Immature natural killer cell (primary cell): ENCODE results near the gene ZNF180. TPM values are rescaled to one million over a fixed set of nuclear protein-coding genes. Genes with fewer than 3 reads are reported as not detected.
"Not testable (repeated sequence)": the region's sequence is repeated elsewhere in the genome, so short reads cannot be mapped to it uniquely, and the experiment has no call there.

Experiments
- DNase-seq, 3 donors: peaks; one replicate each; pipeline ENCODE4 v3.0.0; 2022; ENCODE audit warnings: mixed read lengths in 1 of 3
- H3K27ac Mint-ChIP-seq, 6 donors: one replicate each; pipeline ENCODE4 v1.8.0; 2020; ENCODE audit warnings: mixed read lengths in 6 of 6, mild to moderate bottlenecking in 5 of 6, inconsistent platforms in 4 of 6, moderate library complexity in 3 of 6
- H3K27me3 Mint-ChIP-seq, 3 donors: one replicate each; pipeline ENCODE4 v1.8.0; 2020 to 2021; ENCODE audit warnings: low read depth in 3 of 3, mild to moderate bottlenecking in 3 of 3, mixed read lengths in 3 of 3, moderate library complexity in 3 of 3, inconsistent platforms in 1 of 3
- H3K36me3 Mint-ChIP-seq, 3 donors: one replicate each; pipeline ENCODE4 v1.8.0; 2020; ENCODE audit warnings: mixed read lengths in 3 of 3, inconsistent platforms in 2 of 3, mild to moderate bottlenecking in 2 of 3
- H3K4me1 Mint-ChIP-seq, 2 donors: one replicate each; pipeline ENCODE4 v1.8.0; 2020; ENCODE audit warnings: inconsistent platforms in 2 of 2, mild to moderate bottlenecking in 2 of 2, mixed read lengths in 2 of 2, moderate library complexity in 1 of 2
- H3K4me3 Mint-ChIP-seq, 5 donors: one replicate each; pipeline ENCODE4 v1.8.0; 2020; ENCODE audit warnings: mild to moderate bottlenecking in 5 of 5, mixed read lengths in 5 of 5, inconsistent platforms in 3 of 5, moderate library complexity in 3 of 5
- H3K9me3 Mint-ChIP-seq, 6 donors: one replicate each; pipeline ENCODE4 v1.8.0; 2020; ENCODE audit warnings: mild to moderate bottlenecking in 6 of 6, mixed read lengths in 6 of 6, inconsistent platforms in 4 of 6, moderate library complexity in 3 of 6
- polyA plus RNA-seq, 3 donors: library from polyadenylated mRNA; unstranded; fragments of 300-500 nt; fragmentation: Illumina TruSeq; gene quantifications; one replicate each; pipeline ENCODE4 v1.2.3, GENCODE V29; 2021

The ZNF180 gene
- polyA plus RNA-seq, 3 donors from 2014 or later, result 2.3 to 7.9 (median 3.8) TPM

- peaks cover 8 to 31% (median 11%) of the 10 kb centered on the region in 3 donors for H3K36me3 Mint-ChIP-seq
- not testable (repeated sequence) for H3K4me1 Mint-ChIP-seq, H3K4me3 Mint-ChIP-seq, DNase-seq, H3K27me3 Mint-ChIP-seq, H3K27ac Mint-ChIP-seq
- peaks cover 35 to 69% (median 63%) of the 10 kb centered on the region in 6 donors for H3K9me3 Mint-ChIP-seq
Measured at GRCh38 chr19:44462600-44463286, 37.6 kb downstream of the ZNF180 start.

- not testable (repeated sequence) for H3K4me1 Mint-ChIP-seq, H3K27ac Mint-ChIP-seq, DNase-seq, H3K27me3 Mint-ChIP-seq, H3K4me3 Mint-ChIP-seq
- peaks cover 10 to 24% (median 13%) of the 10 kb centered on the region in 3 donors for H3K36me3 Mint-ChIP-seq
- H3K9me3 Mint-ChIP-seq, result peaks cover 19 to 54% (median 49%) of the 10 kb centered on the region in 6 donors
Measured at GRCh38 chr19:44456016-44456415, 44.3 kb downstream of the ZNF180 start.

DNA sequence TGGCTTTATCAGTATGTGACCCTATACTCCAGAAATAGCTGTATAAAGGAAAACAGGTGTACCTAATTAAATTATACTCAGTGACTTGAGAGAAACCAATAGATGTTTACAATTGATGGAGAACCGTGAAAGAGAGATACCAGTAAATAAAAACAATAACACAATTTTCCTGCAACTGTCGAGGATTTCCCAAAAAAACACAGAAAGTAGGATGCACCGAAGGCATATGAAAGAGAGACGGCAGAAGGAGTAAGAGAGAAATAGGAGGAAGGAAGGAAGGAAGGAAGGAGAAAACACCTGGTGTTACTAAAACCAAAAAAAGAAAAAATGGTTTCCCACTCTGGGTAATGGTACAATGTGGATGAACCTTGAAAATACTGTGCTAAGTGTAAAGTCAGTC lies 45.2 kb downstream of the ZNF180 start:
- Mint-ChIP-seq H3K36me3 (peaks cover 10 to 27% (median 13%) of the 10 kb centered on the region in 3 donors), H3K27ac (no peak overlapping the region), H3K9me3 (peaks cover 23 to 61% (median 57%) of the 10 kb centered on the region in 6 donors), H3K27me3 (peaks cover 0 to 6% (median 0%) of the 10 kb centered on the region in 3 donors), H3K4me1 (no peaks in the 10 kb centered on the region), H3K4me3 (no peak overlapping the region)
- DNase-seq, result no peak

- no peak overlapping the region for H3K27ac Mint-ChIP-seq
- H3K9me3 Mint-ChIP-seq, result peaks cover 27 to 85% (median 75%) of the 10 kb centered on the region in 6 donors
- DNase-seq, result no peak
- peaks cover 14% of the 10 kb centered on the region in 2 donors for H3K4me1 Mint-ChIP-seq
- no peak overlapping the region for H3K4me3 Mint-ChIP-seq
- H3K27me3 Mint-ChIP-seq, result peaks cover 0 to 6% (median 4%) of the 10 kb centered on the region in 3 donors
- peaks cover 7 to 36% (median 23%) of the 10 kb centered on the region in 3 donors for H3K36me3 Mint-ChIP-seq
Measured at GRCh38 chr19:44452367-44452766, 48.0 kb downstream of the ZNF180 start.

DNA sequence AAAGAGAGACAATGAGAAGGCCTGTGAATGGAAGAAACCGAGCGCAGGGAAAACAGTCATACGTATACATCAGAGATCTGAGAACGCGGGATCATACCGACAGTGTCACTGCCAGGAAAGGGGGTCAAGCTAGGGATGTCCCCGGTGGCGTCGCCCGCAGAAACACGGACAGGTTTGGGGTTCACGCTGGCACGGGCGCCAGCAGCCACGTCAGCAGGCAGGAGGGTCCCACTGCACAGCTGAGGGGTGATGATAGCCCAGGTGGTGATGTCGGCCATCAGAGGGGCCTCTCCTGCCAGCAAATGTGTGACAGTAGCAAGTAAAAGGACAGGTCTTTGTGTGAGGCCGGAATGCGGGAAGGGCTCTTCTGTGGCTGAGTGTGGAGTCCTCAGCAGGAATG lies 48.6 kb downstream of the ZNF180 start:
- Mint-ChIP-seq H3K27me3 (peaks cover 0 to 6% (median 6%) of the 10 kb centered on the region in 3 donors), H3K9me3 (peaks cover 32 to 92% (median 80%) of the 10 kb centered on the region in 6 donors), H3K36me3 (peaks cover 7 to 37% (median 25%) of the 10 kb centered on the region in 3 donors), H3K27ac (no peak overlapping the region), H3K4me1 (peaks cover 14% of the 10 kb centered on the region in 2 donors), H3K4me3 (no peak overlapping the region)
- no peak for DNase-seq

DNA sequence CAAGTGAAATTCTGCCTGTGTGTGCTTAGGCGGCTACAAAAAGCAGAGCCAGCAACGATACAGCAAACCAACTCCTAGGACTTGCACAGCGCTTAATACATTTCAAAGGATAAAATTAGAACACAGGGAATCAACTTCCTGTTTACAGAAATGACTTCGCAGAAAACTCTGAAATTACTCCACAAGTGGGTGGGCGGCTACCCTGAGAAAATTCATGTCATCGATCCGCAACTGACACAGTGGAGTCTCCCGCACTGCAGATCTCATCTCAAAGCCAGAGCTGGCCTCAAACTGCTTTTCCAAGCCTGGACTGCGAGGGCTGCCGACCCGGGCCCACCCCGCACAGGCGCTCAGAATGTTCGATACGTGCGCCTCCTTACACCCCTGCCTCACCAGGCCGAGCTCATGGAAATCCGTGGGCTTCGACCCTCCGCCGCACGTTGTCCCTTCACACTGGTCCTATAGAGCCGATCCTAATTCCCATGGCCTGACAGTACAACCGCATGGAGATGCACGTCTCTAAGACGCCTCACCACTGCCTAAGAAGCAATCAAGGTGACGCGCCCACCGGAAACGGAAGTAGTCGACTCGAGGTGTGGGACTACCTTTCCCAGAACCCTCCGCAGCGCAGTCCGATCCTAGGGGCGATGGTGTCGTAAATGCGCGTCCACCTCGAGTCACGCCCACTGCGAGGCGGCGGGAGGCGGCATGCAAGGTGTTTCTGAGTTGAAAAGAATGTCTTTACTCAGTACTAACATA lies 52.2 kb downstream of the ZNF180 start, which contains the start of gene ZNF229:
Gene ZNF229 (minus strand): TSS at position 557 of the 759 bp plus-strand sequence. CDS start 5,625 bp downstream, outside the sequence.
- H3K4me3 Mint-ChIP-seq, result peak within 1 kb of the TSS; percentile 78 to 88 (median 83)
- H3K27ac Mint-ChIP-seq, result peak within 1 kb of the TSS in 3 of 6 donors; percentile 16 to 77 (median 63)
- H3K4me1 Mint-ChIP-seq, result peaks cover 14% of the 10 kb centered on the region in 2 donors
- peaks cover 53 to 96% (median 83%) of the 10 kb centered on the region in 6 donors for H3K9me3 Mint-ChIP-seq
- peak; percentile 38 to 51 (median 45) for DNase-seq
- peaks cover 6% of the 10 kb centered on the region in 3 donors for H3K27me3 Mint-ChIP-seq
- peaks cover 15 to 51% (median 45%) of the 10 kb centered on the region in 3 donors for H3K36me3 Mint-ChIP-seq

- Mint-ChIP-seq H3K9me3 (peaks cover 32 to 71% (median 51%) of the 10 kb centered on the region in 6 donors), H3K27ac (no peak overlapping the region), H3K36me3 (peaks cover 7 to 37% (median 9%) of the 10 kb centered on the region in 3 donors), H3K27me3 (peaks cover 0 to 2% (median 2%) of the 10 kb centered on the region in 3 donors), H3K4me3 (no peak overlapping the region), H3K4me1 (no peaks in the 10 kb centered on the region)
- DNase-seq, result no peak
Measured at GRCh38 chr19:44438441-44438840, 61.9 kb downstream of the ZNF180 start.

GRCh38 chr19:44435441-44435840 lies 64.9 kb downstream of the ZNF180 start:
- peaks cover 8 to 29% (median 9%) of the 10 kb centered on the region in 3 donors for H3K36me3 Mint-ChIP-seq
- no peaks in the 10 kb centered on the region for H3K4me1 Mint-ChIP-seq
- no peak for DNase-seq
- H3K27ac Mint-ChIP-seq, result no peak overlapping the region
- no peak overlapping the region for H3K4me3 Mint-ChIP-seq
- peaks cover 30 to 77% (median 59%) of the 10 kb centered on the region in 6 donors for H3K9me3 Mint-ChIP-seq
- H3K27me3 Mint-ChIP-seq, result peaks cover 0 to 2% (median 2%) of the 10 kb centered on the region in 3 donors

GRCh38 chr19:44430956-44431355 lies 69.4 kb downstream of the ZNF180 start:
- Mint-ChIP-seq H3K27ac (no peak overlapping the region), H3K27me3 (peaks cover 0 to 5% (median 0%) of the 10 kb centered on the region in 3 donors), H3K4me1 (no peaks in the 10 kb centered on the region), H3K9me3 (peaks cover 22 to 94% (median 74%) of the 10 kb centered on the region in 6 donors), H3K36me3 (peaks cover 10 to 27% (median 22%) of the 10 kb centered on the region in 3 donors), H3K4me3 (no peak overlapping the region)
- no peak for DNase-seq

Other genes with a start within 250 kb of the ZNF180 start
- gene ZNF233, start 240.6 kb downstream of the ZNF180 start, polyA plus RNA-seq, result under 1 TPM in 1 of 3 donors, not detected in 2; 0.48 TPM
- 1 to 10 TPM; 1.3 to 1.8 (median 1.6) TPM for gene ZNF235, start 195.5 kb downstream of the ZNF180 start, polyA plus RNA-seq
- gene ZNF112, start 143.8 kb downstream of the ZNF180 start, polyA plus RNA-seq, result not detected
- gene ZNF285, start 98.9 kb downstream of the ZNF180 start, polyA plus RNA-seq, result 1 to 10 TPM in 2 of 3 donors, under 1 TPM in 1; 0.32 to 2.7 (median 1.6) TPM
- under 1 TPM in 2 of 3 donors, not detected in 1; 0.20 to 0.21 TPM for gene ZNF229, start 52.0 kb downstream of the ZNF180 start, polyA plus RNA-seq
- gene CEACAM20, start 29.2 kb upstream of the ZNF180 start, polyA plus RNA-seq, result not detected
- not detected for gene IGSF23, start 113.0 kb upstream of the ZNF180 start, polyA plus RNA-seq
- gene PVR, start 143.4 kb upstream of the ZNF180 start, polyA plus RNA-seq, result 1 to 10 TPM in 2 of 3 donors, under 1 TPM in 1; 0.87 to 7.3 (median 2.2) TPM
- under 1 TPM in 1 of 3 donors, not detected in 2; 0.22 TPM for gene CEACAM19, start 171.0 kb upstream of the ZNF180 start, polyA plus RNA-seq
- gene CEACAM16, start 198.6 kb upstream of the ZNF180 start, polyA plus RNA-seq, result not detected
- 10 to 100 TPM in 2 of 3 donors, 1 to 10 TPM in 1; 5.6 to 10.2 (median 10.2) TPM for gene BCL3, start 248.2 kb upstream of the ZNF180 start, polyA plus RNA-seq